Inflammatory macrophage treated with lipopolysaccharide for 1 hour (primary cell): ENCODE measurements around the gene RNU6-7.
A peak's percentile ranks its signal among the peaks of the same experiment; 100 is the strongest.

ENCODE experiments used
- DNase-seq, 2 donors: peaks; one replicate each; pipeline ENCODE4 v3.0.0-alpha.2; 2020 to 2022

RNU6-7 gene

DNA sequence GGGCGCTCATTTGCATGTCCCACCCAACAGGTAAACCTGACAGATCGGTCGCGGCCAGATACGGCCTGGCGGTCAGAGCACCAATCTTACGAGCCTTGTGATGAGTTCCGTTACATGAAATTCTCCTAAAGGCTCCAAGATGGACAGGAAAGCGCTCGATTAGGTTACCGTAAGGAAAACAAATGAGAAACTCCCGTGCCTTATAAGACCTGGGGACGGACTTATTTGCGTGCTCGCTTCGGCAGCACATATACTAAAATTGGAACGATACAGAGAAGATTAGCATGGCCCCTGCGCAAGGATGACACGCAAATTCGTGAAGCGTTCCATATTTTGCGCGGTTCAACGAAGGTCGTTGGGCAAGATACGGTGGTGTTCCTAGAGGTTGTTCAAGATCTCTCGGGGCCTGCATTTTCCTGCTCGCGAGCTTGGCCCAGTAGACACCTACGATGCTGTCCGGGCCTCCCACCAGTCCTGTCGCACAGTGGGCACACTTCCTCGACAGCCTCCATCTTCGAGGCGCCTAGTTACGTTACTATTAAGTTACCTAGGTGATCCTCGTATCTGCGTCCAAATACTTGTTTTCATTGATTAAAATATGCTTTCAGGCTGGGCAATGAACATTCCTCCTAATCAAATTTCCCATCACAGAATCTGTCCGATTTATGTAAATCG is at the start of gene RNU6-7:
RNU6-7 (plus strand) TSS at position 230 of the 675 bp plus-strand sequence.
- DNase-seq: no peak

DNA sequence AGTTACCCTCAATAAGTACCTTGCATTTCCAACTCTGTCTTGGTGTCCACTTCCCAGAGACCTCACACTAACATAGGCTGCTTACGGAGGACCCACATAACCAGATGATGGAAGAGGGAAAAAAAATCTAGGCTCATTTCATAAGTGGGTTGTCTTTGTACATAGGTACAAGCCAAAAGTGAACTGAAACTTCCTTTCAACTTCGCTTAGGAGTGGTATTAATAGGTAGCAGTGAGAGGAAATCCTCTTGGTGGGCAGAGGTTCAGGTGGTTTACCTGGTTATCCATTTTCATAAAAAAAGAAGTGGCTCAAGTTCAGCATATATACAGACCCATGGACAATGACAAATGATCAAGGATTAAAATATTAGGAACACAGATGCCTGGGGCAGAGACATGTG is 35.8 kb upstream of the RNU6-7 start:
- no peak for DNase-seq

GRCh38 chr14:32166924-32167323 is 34.9 kb upstream of the RNU6-7 start:
- DNase-seq: no peak

- DNase-seq: no peak
These were observed 33.9 kb upstream of the RNU6-7 start for GRCh38 chr14:32167907-32168306.

- no peak for DNase-seq
These were observed 32.7 kb upstream of the RNU6-7 start for GRCh38 chr14:32169191-32169590.

DNA sequence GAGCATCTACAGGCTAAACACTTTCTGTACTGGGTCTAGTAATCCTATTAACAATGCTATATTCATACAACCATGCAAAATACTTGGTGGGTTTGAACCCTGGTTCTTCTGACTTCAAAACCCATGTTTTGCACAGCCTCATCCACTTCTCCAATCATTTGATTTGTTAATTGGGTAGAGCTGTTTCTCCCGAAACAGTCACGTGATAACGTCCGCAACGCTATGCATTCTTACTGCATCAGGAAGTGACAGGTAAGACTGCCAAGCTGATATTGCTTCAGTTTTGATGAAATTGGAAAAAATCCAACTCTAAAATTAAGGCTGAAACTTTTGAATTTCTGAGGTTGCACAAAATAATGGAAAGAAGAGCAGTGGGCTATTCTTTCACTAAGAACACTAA is 30.4 kb upstream of the RNU6-7 start:
- no peak for DNase-seq

DNA sequence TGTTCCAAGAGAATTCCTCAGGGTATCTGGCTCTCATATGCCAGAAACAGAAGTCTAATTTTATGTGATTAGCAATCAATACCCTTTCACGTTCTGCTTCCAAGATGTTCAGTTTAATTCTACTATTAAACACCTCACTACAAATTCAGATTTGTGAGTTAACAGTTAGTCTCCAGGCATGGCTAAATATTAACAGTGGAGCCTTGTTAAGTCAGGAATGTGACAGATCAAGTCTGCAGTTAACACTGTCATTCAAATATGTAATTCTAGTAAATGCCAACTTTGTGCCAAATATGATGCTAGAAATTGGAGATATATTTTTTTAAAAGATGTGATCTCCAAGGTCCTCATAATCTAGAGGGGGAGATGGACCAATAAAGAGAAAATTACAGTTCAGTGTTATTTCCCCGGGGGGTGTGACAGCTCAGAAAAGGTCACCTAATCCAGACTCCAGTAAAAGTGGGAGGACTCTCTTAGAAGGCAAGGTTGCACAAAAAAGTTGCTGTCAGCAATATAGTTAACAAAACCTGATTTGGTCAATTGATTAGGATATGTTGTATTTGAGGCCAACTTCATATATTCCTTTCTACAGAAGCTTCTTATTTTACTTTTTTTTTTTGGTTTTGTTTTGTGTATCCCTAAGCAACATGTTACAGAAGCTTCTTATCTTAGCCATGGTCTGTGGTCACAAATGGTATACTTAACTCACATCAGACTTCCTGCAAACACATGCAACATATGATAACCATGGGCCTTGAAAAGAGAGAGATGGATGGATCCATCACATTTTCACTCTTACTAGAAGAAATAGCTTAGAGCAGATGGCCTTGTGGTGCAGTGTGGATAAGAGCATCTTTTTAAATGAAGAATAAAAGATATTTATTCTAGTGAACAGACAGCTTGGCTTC is 18.4 kb upstream of the RNU6-7 start:
- no peak for DNase-seq

DNA sequence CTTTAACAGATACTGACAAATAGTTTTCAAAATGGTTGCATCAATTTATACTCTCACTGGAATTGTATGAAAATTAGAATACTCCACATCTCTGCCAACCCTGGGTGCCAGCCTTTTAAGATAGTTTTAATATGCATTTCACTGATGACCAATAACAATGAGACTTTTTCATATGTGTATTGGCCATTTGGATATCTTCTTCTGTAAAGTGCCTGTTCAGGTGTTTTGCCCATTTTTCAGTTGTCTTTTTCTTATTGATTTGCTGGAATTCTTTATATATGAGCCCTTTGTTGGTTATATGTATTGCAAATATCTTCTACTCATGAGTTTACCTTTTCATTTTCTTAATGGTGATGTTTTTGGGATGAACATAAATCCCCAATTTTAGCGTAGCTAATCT is 16.7 kb upstream of the RNU6-7 start:
- no peak for DNase-seq

DNA sequence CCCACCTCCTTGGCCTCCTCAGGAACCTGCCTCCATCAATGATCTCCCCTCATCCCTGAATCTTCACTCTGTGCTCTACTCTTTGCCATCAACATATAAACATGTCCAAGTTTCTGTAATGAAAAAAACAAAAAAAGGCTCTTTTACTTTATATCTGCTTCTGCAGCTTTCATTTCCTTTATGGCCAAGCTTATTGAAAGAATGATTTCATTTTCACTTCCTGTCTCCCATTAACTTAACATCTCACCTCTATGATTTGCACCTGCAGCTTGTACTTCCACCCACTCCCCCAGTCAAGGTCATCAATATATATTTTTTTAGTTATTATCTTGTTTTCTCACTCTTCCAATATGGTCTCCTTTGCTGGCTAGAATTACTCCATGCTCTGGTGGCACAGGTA is 15.6 kb upstream of the RNU6-7 start:
- no peak for DNase-seq

GRCh38 chr14:32189811-32190210 is 12.0 kb upstream of the RNU6-7 start:
- DNase-seq: no peak

DNA sequence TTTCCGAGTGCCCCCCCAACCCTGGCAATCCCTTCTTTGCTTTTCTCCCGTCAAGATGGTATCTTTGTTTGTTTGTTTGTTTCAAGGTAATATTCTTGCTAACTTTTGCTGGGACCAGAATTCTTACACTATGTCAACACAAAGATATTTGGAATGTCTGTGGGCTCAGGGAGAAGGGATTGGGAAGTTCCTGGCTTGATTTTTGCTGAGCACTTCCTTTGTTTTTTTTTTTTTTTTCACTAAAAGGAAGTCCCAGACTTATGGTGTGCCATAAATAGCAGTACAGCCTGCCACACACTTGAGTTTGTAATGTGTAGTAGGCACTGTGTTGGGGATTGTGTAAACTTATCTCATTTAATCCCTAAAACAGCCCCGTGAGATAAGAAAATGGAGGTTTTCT is 11.2 kb upstream of the RNU6-7 start:
- no peak for DNase-seq

DNA sequence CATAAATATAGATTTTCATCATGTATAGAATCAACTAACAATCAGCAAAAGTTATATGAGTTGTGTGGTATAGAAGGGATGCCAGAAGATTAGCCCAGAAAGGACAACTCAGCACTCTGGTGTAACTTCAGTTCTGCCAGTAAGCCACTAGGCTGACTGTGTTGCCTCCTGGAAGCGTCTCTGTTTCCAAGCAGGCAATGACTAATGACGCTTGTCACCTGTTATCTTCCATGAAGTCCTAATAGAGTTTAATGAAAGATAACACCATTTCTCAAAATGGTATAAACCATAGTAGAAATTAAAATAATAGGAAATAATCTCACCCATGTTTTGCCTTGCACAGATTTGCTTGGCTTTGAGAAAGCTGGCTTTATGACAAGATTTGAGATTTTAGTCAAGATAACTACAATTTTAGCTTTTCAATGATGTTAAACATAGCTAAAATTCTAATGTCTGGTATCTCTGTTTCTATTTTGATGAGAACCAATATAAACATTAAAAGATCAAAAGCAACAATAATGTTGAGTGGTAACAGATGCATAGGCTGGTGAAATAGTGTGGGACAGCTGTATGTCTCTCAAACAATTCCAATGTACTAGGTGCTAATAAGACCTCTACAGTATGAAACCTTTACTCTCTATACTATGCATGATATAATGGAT is 9.0 kb upstream of the RNU6-7 start:
- DNase-seq: no peak

- no peak for DNase-seq
These were observed 8.3 kb upstream of the RNU6-7 start for GRCh38 chr14:32193532-32193931.

GRCh38 chr14:32195636-32196035 is 6.2 kb upstream of the RNU6-7 start:
- peak in 1 of 2 donors; percentile 16 for DNase-seq

DNA sequence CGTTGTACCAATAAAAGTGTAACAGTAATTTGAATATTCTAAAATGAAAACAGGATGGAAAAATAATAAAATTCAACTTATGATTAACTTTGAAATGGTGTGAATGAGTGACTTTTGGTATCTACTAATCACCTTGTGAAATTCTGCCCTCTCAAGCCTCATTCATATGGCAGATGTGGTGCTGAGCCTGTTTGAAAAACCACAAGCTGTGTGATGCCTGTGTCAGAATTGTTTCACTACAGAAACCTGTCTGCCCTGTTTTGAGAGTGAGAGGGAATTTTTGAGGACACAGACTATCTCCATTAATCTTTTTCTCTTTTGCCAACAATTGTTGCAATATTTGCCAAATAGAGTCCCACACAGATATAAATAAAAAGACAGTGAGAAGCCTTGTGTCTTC is 3.9 kb upstream of the RNU6-7 start:
- DNase-seq: no peak

GRCh38 chr14:32200368-32201192 is 1.3 kb upstream of the RNU6-7 start:
- DNase-seq: peak; percentile 34 to 42

GRCh38 chr14:32201193-32201815 is 541 bp upstream of the RNU6-7 start:
- DNase-seq: peak; percentile 16 to 17

GRCh38 chr14:32202491-32202997 is 699 bp downstream of the RNU6-7 start:
- DNase-seq: no peak

DNA sequence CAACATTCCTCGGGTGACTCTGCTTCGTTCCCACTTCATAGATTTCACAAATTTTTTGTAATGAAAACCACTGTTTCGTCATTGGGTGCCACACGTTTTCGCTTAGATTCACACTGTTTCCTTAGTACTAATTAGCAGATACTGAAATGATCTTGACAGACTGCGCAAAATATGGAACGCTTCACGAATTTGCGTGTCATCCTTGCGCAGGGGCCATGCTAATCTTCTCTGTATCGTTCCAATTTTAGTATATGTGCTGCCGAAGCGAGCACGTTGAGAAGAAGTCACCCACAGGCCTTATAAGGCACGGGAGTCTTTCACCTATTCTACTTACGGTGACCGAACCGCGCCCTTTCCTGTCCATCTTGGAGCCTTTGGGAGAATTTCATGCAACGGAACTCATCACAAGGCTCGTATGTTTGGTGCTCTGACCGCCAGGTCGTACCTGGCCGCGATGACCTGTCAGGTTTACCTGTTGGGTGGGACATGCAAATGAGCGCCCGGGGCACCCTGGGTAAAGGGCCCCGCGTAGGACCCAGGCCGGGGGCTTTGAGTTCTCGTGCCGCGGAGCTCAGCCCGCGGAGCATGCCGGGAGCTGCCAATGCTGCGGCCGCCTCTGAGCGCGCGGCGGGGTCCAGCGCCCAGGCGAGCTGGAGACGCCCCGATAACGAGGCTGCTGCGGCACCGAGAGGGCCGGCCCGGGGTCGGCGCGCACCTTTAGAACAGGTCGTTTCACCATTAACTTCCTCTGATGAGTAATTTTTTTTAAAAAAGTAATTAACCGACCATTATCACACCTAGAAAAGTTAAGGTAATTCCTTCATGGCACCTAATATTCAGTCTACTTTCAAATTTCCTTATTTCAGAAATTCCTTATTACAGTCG is 1.4 kb downstream of the RNU6-7 start, which contains the start of gene RNU6-8:
RNU6-8 (minus strand) TSS at position 272 of the 885 bp plus-strand sequence.
- peak; percentile 46 to 62 for DNase-seq

DNA sequence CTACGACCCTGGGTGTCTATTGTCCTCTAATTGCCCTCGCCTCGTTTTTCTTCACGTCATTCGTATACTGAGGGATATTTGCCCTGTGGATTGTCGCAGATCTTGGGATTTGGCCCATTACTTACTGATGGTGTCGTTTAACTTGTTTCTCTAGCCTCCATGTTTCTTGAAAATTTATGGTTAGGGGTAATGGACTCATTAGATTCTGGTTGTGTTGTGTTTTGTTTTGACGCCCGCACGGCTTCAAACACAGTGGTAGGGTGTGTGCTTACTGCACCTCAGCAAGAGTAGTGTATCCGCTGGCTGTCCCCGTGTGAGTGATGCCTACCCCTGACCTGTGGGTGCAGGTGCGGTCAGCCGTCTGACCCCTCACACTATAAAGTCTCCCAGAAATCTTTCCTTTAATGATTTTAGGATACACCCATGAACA is 2.1 kb downstream of the RNU6-7 start:
- DNase-seq: no peak

- DNase-seq: no peak
These were observed 3.7 kb downstream of the RNU6-7 start for GRCh38 chr14:32205554-32205953.
